NCI-H2227 treated with DMSO at 0.1 percent for 48 hours (cell line): ENCODE measurements around the gene SPTLC3.

Source experiments
- DNase-seq: peaks from one replicate; lab custom pipeline; 2025; lab: John Stamatoyannopoulos, UW

SPTLC3 gene

GRCh38 chr20:13098720-13099355 is 90.1 kb downstream of the SPTLC3 start:
- DNase-seq, result no peak

- DNase-seq, result no peak
These were observed 90.9 kb downstream of the SPTLC3 start for GRCh38 chr20:13099676-13100075.

DNA sequence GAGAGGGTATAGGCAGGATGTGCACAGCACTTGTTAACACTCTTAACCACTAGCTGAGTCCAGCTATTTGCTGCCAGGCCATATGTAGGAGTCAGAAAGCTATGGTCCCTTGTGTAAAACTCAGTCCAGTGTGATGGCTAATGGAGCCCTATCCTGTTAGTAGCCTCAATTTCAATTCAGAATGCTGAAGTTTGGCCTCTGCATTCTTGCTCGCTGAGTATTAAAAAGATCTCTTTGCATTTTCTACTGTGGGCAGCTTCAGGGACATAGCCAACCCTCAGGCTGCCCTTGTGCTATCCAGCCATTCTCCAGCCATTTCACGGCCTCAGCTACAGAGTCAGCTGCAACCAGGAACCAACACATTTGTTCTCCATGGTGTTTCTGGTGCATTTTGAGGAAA is 92.5 kb downstream of the SPTLC3 start:
- DNase-seq, result no peak

DNA sequence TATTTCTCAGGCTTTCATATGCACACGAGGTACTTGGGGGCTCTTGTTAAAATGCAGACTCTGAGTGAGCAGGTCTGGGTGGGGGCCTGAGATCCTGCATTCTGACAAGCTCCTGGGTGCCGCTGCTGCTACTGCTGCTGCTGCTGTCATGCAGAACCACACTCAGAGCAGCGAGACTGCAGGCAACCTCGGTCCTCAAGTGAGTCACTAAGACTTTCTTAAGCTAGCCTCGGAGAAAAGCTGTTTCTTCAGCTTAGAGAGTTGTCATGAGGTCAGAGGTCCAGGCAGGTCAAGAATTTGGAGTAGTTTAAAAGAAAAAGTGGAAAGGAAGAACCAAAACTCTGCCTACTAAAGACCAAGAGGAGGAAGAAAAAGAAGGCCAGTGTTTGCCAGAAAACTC is 92.9 kb downstream of the SPTLC3 start:
- no peak for DNase-seq

DNA sequence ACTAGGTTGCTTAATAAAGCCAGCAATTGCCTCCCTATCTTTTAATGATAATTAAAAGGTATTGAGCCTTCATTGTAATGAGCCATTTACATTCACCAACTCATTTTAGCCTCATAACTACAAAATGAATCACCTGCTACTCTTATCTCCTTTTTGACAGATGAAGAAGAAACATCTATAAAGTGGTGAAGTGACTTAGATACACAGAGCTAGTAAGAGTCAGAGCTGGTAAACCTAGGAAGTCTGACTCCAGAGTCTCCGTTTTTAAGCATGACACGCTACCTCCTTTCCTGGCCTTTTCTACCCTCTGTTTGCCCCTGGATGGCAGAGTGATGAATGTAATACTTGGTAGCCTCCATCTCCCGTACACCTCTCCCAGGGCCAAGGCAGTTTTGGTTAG is 93.5 kb downstream of the SPTLC3 start:
- no peak for DNase-seq

GRCh38 chr20:13102694-13103093 is 93.9 kb downstream of the SPTLC3 start:
- DNase-seq, result no peak

DNA sequence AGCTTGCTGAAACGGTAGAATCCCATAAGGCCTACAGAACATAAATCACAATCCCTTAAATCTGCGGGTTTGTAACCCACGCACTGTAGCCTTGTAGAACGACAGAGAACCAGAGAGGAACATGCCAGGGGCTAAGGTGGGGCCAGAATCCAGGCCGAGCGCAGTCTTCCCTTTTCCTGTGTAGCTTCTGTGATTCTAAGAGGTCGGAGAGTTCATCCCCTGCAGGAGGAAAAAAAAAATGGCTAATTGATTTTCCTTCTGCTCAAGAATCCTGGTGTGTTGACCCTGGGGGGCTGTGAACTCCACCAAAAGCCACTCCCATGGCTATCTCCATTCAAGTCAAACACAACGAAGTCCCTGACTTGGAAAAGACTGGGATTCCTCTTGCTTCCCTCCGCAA is 96.3 kb downstream of the SPTLC3 start:
- DNase-seq, result no peak

DNA sequence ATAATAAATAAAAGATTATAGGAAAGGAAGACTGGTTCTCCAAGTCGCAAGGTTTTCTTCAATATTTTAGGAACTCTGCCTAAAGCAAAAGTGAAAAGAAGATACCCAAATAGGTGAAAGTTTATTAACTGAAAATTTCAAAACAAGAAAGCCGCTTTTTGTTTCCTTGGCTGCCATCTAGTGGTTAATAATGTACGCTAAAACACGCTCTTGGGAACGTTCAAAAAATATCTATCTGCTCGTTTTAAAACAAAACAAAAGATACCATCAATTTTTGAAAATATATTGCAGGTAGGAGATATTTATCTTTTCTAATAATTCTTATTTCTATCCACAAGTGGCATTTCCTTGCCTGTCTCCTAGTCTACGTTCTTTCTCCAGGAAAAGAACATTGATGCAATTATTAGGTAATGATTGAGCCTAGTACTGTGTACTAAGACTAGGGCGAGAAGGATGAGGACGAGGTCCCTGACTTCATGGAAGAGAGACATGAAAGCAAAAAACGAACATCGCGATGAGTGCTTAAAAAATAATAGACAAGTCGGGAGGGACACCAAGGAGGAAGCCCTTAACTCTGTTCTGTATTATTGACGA is 97.2 kb downstream of the SPTLC3 start:
- peak; percentile 56 for DNase-seq

DNA sequence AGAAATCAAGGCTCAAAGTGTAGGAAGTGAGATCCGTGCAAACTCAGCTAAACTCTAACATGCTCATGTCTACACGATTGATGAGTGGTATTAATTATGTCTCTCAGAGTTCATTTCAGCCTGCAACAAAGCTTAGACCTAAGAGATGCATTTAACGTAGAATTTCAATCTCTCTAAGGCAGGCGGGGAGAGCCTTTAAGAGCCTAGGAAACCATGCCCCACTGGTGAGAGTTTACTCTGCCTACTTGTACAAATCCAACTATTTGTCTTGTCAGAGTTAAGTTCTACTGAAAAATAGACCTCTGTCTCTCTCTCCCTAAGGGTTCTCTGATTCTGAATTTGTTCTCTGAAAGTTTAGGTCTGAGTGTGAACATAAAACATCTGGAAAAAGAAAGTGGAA is 100.9 kb downstream of the SPTLC3 start:
- DNase-seq, result no peak

- no peak for DNase-seq
These were observed 102.0 kb downstream of the SPTLC3 start for GRCh38 chr20:13110796-13111195.

DNA sequence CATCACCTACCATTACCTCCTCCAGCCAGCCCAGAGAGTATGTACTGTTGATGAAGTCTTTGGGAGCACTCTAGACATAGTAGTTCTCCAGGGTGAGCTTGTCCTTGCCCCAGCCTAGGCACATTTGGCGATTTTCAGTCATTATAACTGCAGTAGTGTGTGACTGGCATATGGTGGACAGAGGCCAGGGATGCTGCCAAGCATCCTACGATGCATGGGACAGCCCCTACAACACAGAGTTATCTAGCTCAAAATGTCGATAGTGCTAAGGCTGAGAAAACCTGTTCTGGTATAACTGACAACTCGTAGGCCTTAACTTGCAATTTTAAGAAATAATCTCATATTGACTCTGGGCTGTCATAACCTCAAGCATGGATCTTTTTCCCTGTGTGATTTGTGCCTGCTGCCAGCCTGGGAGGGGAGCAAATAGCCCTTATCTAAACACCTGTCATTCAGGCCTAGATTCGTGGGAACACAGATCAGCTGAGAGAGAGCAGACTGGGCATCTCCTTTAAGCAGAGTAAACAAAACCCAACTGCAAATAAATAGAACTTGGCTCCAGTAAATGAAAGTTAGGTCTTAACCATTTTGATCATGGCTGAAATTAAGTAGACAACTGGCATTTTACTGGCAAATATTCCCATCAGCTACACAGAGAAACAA is 102.6 kb downstream of the SPTLC3 start:
- DNase-seq, result no peak

DNA sequence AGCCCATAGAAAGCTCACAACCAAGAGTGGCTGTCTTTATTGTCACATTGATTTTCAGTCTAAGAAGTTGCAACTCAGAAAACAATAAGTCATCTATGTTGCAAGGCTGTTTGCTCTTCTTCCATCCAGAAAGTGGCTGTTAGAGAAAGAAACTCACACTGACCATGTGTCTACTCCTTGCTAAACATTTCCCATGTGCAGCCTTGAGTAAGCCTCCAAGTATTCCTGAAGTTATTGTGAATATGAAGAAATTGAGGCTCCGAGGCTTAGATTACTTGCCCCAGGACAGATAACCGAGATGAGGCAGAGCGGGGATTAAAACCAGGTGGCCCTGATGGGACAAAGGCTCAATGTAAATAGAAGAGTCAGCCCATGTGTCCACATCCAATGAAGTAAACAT is 105.0 kb downstream of the SPTLC3 start:
- no peak for DNase-seq

DNA sequence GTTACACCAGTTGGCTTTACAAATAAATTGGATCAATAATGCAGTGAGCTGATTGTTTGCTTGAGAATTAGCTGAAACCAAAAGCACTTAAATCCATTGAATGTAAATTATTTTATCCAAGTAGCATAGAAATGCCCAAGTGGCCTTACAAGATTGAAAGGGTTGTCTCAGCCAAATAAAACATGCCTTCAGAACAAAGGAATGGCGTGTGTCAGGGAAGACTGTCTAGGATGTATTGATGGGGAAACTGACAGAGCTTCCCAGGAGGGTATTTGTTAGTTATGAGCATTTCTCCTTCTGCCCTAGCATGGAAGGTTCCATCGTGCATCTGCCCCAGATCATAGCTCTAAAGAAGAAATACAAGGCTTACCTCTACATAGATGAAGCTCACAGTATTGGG is 108.4 kb downstream of the SPTLC3 start:
- DNase-seq, result no peak

DNA sequence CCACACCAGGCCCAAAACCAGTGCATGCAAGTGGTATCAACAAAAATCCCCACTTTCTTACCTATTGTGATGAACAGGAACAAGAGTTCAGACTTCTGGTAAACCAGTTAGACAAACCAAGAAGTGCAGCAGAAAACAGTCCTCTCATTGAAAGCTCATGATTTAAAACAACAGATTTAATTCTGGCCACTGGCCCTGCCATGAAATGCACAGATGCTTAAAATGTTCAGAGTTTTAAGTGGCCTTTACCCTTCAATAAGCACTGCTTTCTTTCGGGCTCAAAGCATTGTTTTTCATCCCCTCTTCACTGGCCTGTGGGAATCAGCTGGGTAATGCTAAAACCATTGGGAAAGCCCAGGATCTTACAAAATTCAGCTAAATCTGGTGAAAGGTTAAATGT is 109.9 kb downstream of the SPTLC3 start:
- no peak for DNase-seq

- DNase-seq, result peak; percentile 68
These were observed 110.8 kb downstream of the SPTLC3 start for GRCh38 chr20:13119583-13119982.

DNA sequence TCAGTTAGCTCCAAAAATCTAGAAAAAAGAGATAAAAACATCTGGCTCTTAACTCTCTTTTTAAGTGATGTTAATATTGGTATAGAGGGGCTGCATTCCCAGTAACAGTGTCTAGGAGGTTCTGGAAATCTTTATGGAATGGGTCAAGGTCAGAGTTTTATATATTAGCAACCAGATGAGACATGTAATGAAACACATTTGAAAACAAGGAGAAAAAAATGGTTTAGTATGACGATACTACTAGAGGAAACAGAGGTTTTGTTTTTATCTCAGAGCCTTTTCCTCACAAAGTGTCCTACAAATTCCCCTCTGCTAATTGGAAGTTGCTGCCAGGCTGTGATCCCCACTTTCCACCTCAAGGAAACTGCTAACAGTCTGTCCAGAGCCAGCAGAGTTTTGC is 111.7 kb downstream of the SPTLC3 start:
- DNase-seq, result no peak

- DNase-seq, result no peak
These were observed 113.2 kb downstream of the SPTLC3 start for GRCh38 chr20:13121840-13122515.

GRCh38 chr20:13125486-13125885 is 116.7 kb downstream of the SPTLC3 start:
- DNase-seq, result no peak

DNA sequence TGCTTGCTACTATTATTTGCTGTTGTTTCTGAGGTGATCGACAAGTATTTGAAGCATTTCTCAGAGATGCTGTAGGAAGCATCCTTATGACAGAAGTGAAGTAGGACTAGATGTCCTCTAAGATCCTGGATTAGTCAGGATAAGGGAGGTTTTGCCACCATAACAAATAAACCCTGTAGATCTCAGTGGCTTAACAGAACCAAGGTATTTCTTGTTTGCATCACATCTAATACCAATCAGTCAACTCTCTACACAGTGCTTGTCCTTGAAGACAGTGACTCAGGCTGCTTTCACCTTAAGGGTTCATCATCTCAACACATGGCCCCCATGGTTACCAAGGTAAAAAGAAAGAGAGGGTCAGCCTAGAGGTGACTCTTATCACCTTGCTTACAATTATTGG is 119.4 kb downstream of the SPTLC3 start:
- DNase-seq, result no peak

DNA sequence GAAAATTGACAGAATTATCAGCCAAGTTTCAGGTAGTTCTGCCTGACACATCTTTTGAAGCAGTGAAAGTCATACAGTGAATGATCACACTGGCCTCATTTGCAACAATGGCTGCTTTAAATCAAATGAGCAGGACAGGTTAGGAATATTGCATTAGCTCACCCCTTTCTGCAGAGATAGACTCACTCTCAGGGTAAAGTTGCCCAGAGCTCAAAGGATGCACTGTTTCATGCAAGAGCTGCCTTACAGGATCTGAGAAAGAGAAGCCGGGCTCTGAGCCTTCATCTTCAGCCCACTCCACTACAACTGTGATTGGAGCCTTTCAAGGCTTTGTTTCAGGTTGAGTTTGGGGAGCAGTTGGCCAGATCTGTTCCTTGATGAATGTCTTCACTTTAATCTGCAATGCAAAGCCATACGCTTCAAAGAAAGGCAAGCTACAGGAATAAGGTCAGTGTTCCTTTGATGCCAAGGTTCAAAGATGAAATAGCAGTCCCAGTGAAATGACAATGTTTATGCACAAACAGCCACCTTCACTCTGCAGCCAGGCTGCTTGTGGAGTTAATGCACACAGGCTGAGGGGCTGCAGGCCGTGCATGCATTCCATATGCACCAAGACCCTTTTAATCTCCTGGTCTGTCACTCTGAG is 121.4 kb downstream of the SPTLC3 start:
- DNase-seq, result no peak

DNA sequence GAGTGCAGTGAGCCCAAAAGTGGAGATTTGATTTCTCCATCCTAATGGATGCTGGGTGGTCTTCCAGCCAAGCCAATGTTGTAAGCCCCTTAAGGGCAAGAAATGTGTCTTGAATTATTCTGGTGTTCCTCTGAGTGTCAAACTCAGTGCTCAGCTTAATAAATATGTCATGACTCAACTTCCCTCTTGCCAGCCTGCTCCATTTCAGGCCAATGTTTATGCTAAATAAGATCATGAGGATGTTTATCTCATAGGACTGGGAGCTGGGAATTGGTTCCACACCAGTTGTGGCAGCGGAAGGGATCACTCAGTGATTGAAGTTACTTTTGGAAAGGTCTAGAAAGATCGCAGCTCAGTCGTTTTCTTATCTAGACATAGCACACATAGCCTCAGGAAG is 121.9 kb downstream of the SPTLC3 start:
- no peak for DNase-seq

DNA sequence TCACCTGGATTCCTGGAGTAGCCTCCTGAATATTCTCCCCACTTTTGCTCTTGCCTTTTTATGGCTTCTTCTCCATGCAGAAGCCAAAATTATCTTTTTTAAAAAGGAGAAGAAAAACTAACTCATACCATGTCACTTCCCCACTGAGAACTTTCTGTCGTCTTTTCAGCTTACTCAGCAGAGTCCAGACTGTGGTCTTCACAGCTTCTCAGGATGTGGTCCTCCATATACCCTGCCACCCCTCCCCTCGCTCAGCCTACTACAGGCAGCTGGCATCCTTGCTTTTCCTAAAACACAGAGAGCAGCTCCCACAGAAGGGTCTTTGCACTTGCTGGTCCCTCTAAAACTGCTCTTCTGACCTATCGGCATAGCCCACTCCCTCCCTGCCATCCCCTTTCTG is 122.9 kb downstream of the SPTLC3 start:
- DNase-seq, result no peak
